Endothelial cell of umbilical vein (primary cell): ENCODE measurements around the gene SLC2A1. TPM values are rescaled to one million over a fixed set of nuclear protein-coding genes. Genes with fewer than 3 reads are reported as not detected.

ENCODE experiments used
- BruUV-seq: library from RNA; stranded (reverse); fragments of 400-500 nt; replicated peaks from 2 replicates; lab custom pipeline; 2021; lab: Mats Ljungman, UMichigan
- CTCF ChIA-PET: fragments of 300-600, 350-600 bp; sonication (Branson Sonifier 250); formaldehyde crosslinking; loops from one replicate; lab custom pipeline; 2021; ENCODE audit warnings: antibody characterized with exemption, inconsistent platforms; lab: Charles Lee
- POLR2A ChIA-PET: fragments of 300-600, 350-600 bp; sonication (Branson Sonifier 250); formaldehyde crosslinking; loops from one replicate; lab custom pipeline; 2021; ENCODE audit warnings: antibody characterized with exemption, inconsistent platforms; lab: Charles Lee
- DNase-seq: peaks from one replicate; pipeline ENCODE4 v3.0.0-alpha.2; 2011; ENCODE audit warnings: low read depth, low spot score
- FAIRE-seq: peaks from 2 replicates; lab custom pipeline; 2011; peaks lifted over from hg19 to GRCh38; lab: Jason Lieb, UNC
- H2AFZ ChIP-seq: 2 replicates; pipeline ENCODE4 v1.6.0; 2012; ENCODE audit warnings: low read depth, low read length, control low read depth, inconsistent platforms
- H3K27ac ChIP-seq: 2 replicates; pipeline ENCODE4 v1.5.1; 2011; ENCODE audit warnings: low read depth, mild to moderate bottlenecking, control low read depth, low read length, moderate library complexity; ENCODE audit not compliant: insufficient read depth
- H3K27me3 ChIP-seq, 2 experiments: 2 replicates each; pipeline versions ENCODE4 v1.6.0 to v1.6.1; 2011; ENCODE audit warnings: low read length in 2 of 2, mixed read lengths in 1 of 2; ENCODE audit not compliant: control insufficient read depth in 2 of 2, insufficient read depth in 2 of 2
- H3K36me3 ChIP-seq, 2 experiments: 2 replicates in 1 of 2; 3 replicates in 1 of 2; pipeline ENCODE4 v1.5.1; 2011; ENCODE audit warnings: low read length in 2 of 2, mild to moderate bottlenecking in 1 of 2, moderate library complexity in 1 of 2; ENCODE audit not compliant: control insufficient read depth in 2 of 2, insufficient read depth in 2 of 2; ENCODE audit errors: extremely low read depth in 1 of 2
- H3K4me1 ChIP-seq: 3 replicates; pipeline ENCODE4 v1.5.1; 2011; ENCODE audit warnings: mild to moderate bottlenecking, low read length; ENCODE audit not compliant: control insufficient read depth, insufficient read depth; ENCODE audit errors: extremely low read depth
- H3K4me2 ChIP-seq: 2 replicates; pipeline ENCODE4 v1.6.1; 2011; ENCODE audit warnings: low read length, control low read depth, mixed read lengths; ENCODE audit not compliant: insufficient read depth
- H3K4me3 ChIP-seq, 3 experiments: fragments of 200-600 bp in 1 of 3; sonication (generic), shearing (Covaris generic) in 1 of 3; replicated peaks in 1 of 3; 2 replicates each; pipeline ENCODE4 v1.5.1; 2011 to 2016; ENCODE audit warnings: control low read depth in 3 of 3, low read length in 3 of 3, mild to moderate bottlenecking in 2 of 3, inconsistent platforms in 1 of 3, low read depth in 1 of 3, moderate library complexity in 1 of 3; ENCODE audit not compliant: insufficient read depth in 1 of 3
- H3K79me2 ChIP-seq: 2 replicates; pipeline ENCODE4 v1.6.0; 2012; ENCODE audit warnings: low read length, inconsistent platforms; ENCODE audit not compliant: control insufficient read depth, insufficient read depth
- H3K9ac ChIP-seq: replicated peaks from 2 replicates; pipeline ENCODE3; 2011; ENCODE audit warnings: low read length, control low read depth; ENCODE audit not compliant: insufficient read depth; ENCODE audit errors: extremely low read depth
- H3K9me1 ChIP-seq: replicated peaks from 3 replicates; pipeline ENCODE4 v1.6.0; 2011; ENCODE audit warnings: mild to moderate bottlenecking, low read length; ENCODE audit not compliant: control insufficient read depth, insufficient read depth; ENCODE audit errors: extremely low read depth
- H3K9me3 ChIP-seq: replicated peaks from 2 replicates; pipeline ENCODE4 v1.5.1; 2012; ENCODE audit warnings: low read length, inconsistent platforms; ENCODE audit not compliant: control insufficient read depth, insufficient read depth
- H4K20me1 ChIP-seq: replicated peaks from 2 replicates; pipeline ENCODE3; 2011; ENCODE audit warnings: mild to moderate bottlenecking, low read length; ENCODE audit not compliant: control insufficient read depth, insufficient read depth; ENCODE audit errors: extremely low read depth
- CTCF ChIP-seq, 2 donors: IDR thresholded peaks; 1 replicate in 1 of 2; 2 replicates in 1 of 2; pipeline ENCODE4 v1.5.1; 2011; ENCODE audit warnings: low read length in 2 of 2, mild to moderate bottlenecking in 2 of 2, moderate library complexity in 2 of 2, control low read depth in 1 of 2, inconsistent platforms in 1 of 2, low read depth in 1 of 2; ENCODE audit not compliant: insufficient read depth in 1 of 2; ENCODE audit errors: extremely low read depth in 1 of 2
- EZH2 ChIP-seq: IDR thresholded peaks from 2 replicates; pipeline ENCODE4 v1.6.1; 2012; ENCODE audit warnings: borderline replicate concordance, low read depth, mild to moderate bottlenecking, moderate library complexity, low read length, inconsistent platforms; ENCODE audit not compliant: severe bottlenecking
- FOS ChIP-seq: IDR thresholded peaks from 2 replicates; pipeline ENCODE4 v1.6.1; 2011; ENCODE audit warnings: mild to moderate bottlenecking, low read length, moderate library complexity, borderline replicate concordance; ENCODE audit not compliant: insufficient read depth
- GATA2 ChIP-seq: IDR thresholded peaks from 2 replicates; pipeline ENCODE4 v1.7.0; 2011; ENCODE audit warnings: low read depth, mild to moderate bottlenecking, moderate library complexity, mixed read lengths, low read length; ENCODE audit not compliant: insufficient read length, insufficient read depth
- JUN ChIP-seq: IDR thresholded peaks from 2 replicates; pipeline ENCODE4 v1.6.1; 2011; ENCODE audit warnings: borderline replicate concordance, low read depth; ENCODE audit not compliant: insufficient read length, insufficient read depth
- MAX ChIP-seq: IDR thresholded peaks from 2 replicates; pipeline ENCODE4 v1.6.1; 2011; ENCODE audit not compliant: insufficient read depth, insufficient read length
- MYC ChIP-seq: IDR thresholded peaks from one replicate; pipeline ENCODE4 v1.6.1; 2011; ENCODE audit warnings: mild to moderate bottlenecking, low read depth, low read length
- POLR2A ChIP-seq: IDR thresholded peaks from 2 replicates; pipeline ENCODE4 v1.6.1; 2012; ENCODE audit warnings: low read depth, mild to moderate bottlenecking, control low read depth, low read length
- POLR2AphosphoS5 ChIP-seq: IDR thresholded peaks from 2 replicates; pipeline ENCODE4 v1.6.1; 2012; ENCODE audit warnings: low read depth, mild to moderate bottlenecking, control low read depth, low read length, moderate library complexity; ENCODE audit not compliant: insufficient read depth
- dilution Hi-C: fragments of 300-500 bp; cut with MboI; formaldehyde crosslinking; loops from one replicate; pipeline ENCODE4 v1.15.0; 2019; ENCODE audit warnings: low sequenced_read_pairs; ENCODE audit not compliant: extremely low pct_ligation_motif_present
- intact Hi-C: fragments of 100-400 bp; cut with micrococcal nuclease; formaldehyde crosslinking; loops from one replicate; pipeline ENCODE4 v1.10.0; 2022
- polyA plus RNA-seq, 4 experiments: library from polyadenylated mRNA; depleted of rRNA in 3 of 4; stranded (reverse) in 3 of 4; unstranded in 1 of 4; fragments of >200 nt; gene quantifications; 2 replicates each; pipeline versions ENCODE4 v1.2.1 to v1.2.3, GENCODE V29; 2011 to 2012; ENCODE audit warnings: missing spikeins in 1 of 4
- total RNA-seq: library from RNA; stranded (reverse); gene quantifications from 2 replicates; pipeline ENCODE4 v1.2.3, GENCODE V29; 2021

Gene SLC2A1
- total and polyA plus RNA-seq, 2 donors (not counting 3 experiments of a cell fraction or from before 2014, with no cell fraction given): 42.2 to 46.5 TPM

- Histone ChIP-seq H3K9me1 (no peaks in the 10 kb centered on the region), H3K79me2 (no peaks in the 10 kb centered on the region), H3K27me3 (peaks cover 2 to 4% of the 10 kb centered on the region in 2 experiments), H2AFZ (no peak overlapping the region), H3K9me3 (no peaks in the 10 kb centered on the region), H3K27ac (no peak overlapping the region), H4K20me1 (no peaks in the 10 kb centered on the region), H3K36me3 (no peaks in the 10 kb centered on the region), H3K9ac (no peak overlapping the region), H3K4me2 (no peak overlapping the region), H3K4me3 (no peak overlapping the region), H3K4me1 (no peaks in the 10 kb centered on the region)
- intact Hi-C loops: no loop called here
- BruUV-seq: no TSS peak
- dilution Hi-C loops: no loop called here
- TF ChIP-seq GATA2 (no peak), CTCF (IDR thresholded peaks at IDR 0.05; ENCODE audit: extremely low read depth in 1 of 2, insufficient read depth in 1 of 2, low read depth in 1 of 2, low read length in 2 of 2) (no peak), FOS (no peak), MYC (no peak), POLR2A (no peak), EZH2 (no peak), JUN (no peak), POLR2AphosphoS5 (no peak), MAX (no peak)
- POLR2A ChIA-PET: interaction anchor here (0.6 kb wide), 1 partner anchor 37 kb away, joined by 3 read pairs; no protein-coding TSS in a partner anchor
- CTCF ChIA-PET: interaction anchor here (0.9 to 1.7 kb wide), 2 partner anchors 73 to 77 kb away, joined by 3 to 6 read pairs; no protein-coding TSS in a partner anchor
- DNase-seq (no peak), FAIRE-seq (no peak)
Observed at GRCh38 chr1:42996384-42996970, 37.8 kb upstream of the SLC2A1 start.
